Measurements from ENCODE around the gene ARHGEF25.
"Not testable (repeated sequence)": the region's sequence is repeated elsewhere in the genome, so short reads cannot be mapped to it uniquely, and the experiment has no call there.

The ARHGEF25 gene

GRCh38 chr12:57658890-57659289 lies 47.7 kb downstream of the ARHGEF25 start:
- DNase-seq (ENCODE audit: low spot score) = no peak
- no peak for TF ChIP-seq CTCF (IDR thresholded peaks at IDR 0.05; ENCODE audit: extremely low read depth, missing control alignments)

GRCh38 chr12:57661376-57661775 lies 50.1 kb downstream of the ARHGEF25 start:
- no peak for DNase-seq (ENCODE audit: low spot score)
- TF ChIP-seq CTCF (IDR thresholded peaks at IDR 0.05; ENCODE audit: extremely low read depth, missing control alignments) = no peak

GRCh38 chr12:57665066-57665820 lies 54.0 kb downstream of the ARHGEF25 start:
- not testable (repeated sequence) for DNase-seq (ENCODE audit: low spot score)

Measured in GM20000 (cell line).